ENCODE measurements around the gene TK1.
"Not testable (repeated sequence)": the region's sequence is repeated elsewhere in the genome, so short reads cannot be mapped to it uniquely, and the experiment has no call there.

The TK1 gene

DNA sequence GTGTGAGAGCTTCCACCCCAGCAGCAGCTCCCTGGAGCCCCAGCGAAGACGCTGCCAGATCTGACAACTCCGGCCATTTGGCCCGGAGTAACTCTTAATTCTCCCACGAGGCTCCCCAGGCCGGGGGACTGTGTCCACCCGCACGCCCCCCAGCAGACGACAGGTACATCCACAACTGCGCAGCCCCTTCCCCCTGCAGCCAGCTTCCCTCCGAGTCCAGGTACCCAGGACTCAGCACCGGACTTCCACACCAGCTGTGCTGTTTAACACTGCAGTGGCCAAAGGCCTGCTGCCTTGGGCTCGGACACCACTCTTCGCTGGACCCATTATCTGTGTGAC is 11.2 kb downstream of the TK1 start:
- DNase-seq: no peak

DNA sequence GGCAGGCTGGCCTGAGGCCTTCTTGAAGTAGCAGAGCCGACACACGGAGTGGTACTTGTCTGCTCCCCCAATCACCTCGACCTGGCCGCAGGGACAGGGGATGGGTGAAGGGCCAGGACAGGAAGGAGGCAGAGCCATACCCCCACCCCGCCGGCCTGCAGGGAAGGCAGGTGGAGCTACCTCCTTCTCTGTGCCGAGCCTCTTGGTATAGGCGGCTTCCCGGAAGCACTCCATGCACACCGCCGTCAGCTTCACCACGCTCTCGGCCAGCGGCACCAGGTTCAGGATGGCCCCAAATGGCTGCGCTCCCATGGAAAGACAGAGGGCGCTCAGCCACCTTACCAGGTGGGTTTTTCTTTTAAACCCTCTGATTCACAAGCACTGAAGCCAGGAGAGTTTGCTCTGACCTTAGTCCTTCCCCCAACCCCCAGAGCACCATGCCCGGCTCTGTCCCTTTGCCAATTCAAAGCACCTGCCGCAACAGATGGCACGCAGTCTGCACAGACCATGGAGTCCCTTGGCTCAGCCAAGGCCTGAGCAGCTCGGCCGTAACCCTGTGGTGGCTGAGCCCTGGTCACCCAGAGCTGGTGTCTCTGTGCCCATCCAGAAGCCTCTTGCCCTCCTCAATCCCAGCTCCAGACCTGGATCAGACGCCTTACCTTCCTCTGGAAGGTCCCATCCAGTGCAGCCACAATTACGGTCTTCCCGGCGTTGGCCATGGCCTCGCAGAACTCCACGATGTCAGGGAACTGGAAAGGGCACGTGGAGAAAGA is 11.8 kb downstream of the TK1 start:
- DNase-seq: peak; percentile 97 to 99

DNA sequence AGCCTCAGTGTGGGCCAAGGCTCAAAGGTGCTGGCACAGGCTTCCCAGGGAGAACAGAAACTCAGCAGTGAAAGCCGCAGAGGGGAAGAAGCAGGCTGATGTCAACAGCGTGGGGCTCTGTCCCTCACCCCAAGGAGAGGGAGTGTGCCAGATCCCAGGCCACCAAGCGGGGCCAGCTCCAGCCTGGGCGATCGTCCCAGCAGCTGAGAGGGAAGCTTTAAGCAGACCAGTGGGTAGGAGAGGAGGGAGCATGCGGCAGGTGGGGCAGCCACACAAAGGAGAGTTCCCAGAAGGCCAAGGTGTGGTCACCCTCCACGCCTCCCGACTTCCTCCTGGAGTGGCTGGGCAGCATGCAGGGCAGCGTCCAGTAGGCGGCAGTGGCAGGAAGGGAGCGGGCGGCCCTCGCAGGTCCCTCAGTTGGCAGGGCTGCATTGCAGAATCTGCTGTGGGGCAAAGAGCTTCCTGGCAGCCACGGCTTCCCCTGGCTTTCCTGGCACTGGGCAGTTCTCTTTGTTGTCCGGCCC is 12.4 kb downstream of the TK1 start:
- DNase-seq: no peak

DNA sequence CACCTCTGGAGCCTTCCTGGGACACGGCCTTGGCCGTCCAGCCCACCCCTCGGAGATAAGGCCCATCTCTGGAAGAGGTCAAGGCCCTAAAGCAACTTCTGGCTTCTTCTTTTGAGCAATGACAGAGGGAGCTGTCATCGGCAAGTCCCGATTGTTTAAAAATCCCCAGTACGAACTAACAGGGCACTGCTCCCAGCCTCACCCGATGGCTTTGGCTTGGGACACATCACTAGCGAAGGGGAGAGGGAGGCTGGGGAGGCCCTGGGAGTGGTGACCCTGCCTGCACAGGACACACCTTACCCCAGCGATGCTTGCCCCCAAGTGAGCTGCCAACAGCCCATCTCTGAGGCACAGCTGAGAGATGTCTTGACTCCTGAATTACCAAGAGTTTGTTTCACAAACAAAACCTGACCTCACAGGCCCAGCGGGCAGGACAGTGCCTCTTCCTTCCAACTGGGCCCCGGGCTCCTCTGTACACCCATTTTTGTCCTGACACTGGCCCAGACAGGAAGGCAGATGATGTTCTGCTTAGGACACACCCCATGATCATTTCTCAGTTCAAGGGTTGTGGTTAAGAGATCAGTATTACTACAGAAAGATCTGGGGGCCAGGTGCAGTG is 13.6 kb downstream of the TK1 start:
- no peak for DNase-seq

DNA sequence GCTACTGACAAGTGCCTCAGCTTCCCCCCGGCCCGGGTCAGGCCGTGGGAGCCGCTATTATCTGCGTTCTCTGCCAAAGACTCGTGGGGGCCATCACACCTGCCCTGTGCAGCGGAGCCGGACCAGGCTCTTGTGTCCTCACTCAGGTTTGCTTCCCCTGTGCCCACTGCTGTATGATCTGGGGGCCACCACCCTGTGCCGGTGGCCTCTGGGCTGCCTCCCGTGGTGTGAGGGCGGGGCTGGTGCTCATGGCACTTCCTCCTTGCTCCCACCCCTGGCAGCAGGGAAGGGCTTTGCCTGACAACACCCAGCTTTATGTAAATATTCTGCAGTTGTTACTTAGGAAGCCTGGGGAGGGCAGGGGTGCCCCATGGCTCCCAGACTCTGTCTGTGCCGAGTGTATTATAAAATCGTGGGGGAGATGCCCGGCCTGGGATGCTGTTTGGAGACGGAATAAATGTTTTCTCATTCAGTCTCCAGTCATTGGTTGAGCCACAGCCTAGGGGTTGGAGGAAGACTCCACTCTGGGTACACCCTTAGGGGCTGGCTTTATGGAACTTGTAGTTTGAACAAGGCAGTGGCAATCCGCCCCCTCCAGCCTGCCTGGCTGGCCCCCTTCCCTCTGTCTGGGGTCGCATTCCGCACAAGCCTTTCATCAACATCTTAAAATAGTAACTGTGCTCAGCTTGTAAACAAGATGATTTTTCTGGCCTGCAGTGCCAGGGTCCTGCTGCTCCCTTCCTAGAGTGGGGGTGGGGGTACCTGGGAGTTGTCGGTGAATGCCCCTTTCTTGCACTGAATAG is 14.4 kb downstream of the TK1 start:
- no peak for DNase-seq

DNA sequence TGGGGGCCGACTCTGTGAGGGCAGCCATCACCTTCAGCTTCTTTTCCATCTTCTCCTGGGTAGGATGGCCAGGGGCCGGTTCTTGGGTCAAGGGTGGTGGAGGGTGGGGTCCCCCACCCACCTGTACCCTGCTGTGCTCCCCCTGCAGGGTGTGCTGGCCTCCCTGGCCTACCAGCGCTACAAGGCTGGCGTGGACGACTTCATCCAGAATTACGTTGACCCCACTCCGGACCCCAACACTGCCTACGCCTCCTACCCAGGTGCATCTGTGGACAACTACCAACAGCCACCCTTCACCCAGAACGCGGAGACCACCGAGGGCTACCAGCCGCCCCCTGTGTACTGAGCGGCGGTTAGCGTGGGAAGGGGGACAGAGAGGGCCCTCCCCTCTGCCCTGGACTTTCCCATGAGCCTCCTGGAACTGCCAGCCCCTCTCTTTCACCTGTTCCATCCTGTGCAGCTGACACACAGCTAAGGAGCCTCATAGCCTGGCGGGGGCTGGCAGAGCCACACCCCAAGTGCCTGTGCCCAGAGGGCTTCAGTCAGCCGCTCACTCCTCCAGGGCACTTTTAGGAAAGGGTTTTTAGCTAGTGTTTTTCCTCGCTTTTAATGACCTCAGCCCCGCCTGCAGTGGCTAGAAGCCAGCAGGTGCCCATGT is 15.1 kb downstream of the TK1 start:
- DNase-seq: not testable (repeated sequence)

DNA sequence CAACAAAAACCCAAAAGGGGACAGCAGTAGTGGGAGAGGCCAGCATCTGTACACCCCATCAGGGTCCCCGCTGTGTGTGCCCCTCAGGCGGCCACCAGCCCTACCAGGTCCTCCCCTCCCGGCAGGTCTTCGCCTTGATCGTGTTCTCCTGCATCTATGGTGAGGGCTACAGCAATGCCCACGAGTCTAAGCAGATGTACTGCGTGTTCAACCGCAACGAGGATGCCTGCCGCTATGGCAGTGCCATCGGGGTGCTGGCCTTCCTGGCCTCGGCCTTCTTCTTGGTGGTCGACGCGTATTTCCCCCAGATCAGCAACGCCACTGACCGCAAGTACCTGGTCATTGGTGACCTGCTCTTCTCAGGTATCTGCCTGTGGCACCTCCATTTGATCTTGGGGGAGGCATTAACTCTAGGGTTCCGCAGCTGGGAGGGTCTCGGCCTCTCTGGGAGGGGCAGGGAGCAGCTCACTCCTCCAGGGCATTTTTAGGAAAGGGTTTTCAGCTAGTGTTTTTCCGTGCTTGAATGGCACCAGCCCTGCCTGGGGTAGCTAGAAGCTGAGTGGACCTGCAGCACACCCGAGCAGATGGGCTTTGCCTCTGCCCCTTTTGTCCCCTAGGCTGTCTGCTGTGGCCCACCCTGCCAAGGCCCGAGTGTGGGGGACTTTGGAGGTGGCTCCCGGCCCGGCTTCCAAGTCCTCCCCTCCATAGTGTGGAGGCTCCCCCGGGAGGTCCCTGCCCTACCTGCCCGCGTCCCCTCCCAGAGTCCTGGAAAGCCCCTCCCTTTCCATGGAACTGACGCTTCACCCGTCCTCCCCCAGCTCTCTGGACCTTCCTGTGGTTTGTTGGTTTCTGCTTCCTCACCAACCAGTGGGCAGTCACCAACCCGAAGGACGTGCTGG is 15.9 kb downstream of the TK1 start:
- no peak for DNase-seq

DNA sequence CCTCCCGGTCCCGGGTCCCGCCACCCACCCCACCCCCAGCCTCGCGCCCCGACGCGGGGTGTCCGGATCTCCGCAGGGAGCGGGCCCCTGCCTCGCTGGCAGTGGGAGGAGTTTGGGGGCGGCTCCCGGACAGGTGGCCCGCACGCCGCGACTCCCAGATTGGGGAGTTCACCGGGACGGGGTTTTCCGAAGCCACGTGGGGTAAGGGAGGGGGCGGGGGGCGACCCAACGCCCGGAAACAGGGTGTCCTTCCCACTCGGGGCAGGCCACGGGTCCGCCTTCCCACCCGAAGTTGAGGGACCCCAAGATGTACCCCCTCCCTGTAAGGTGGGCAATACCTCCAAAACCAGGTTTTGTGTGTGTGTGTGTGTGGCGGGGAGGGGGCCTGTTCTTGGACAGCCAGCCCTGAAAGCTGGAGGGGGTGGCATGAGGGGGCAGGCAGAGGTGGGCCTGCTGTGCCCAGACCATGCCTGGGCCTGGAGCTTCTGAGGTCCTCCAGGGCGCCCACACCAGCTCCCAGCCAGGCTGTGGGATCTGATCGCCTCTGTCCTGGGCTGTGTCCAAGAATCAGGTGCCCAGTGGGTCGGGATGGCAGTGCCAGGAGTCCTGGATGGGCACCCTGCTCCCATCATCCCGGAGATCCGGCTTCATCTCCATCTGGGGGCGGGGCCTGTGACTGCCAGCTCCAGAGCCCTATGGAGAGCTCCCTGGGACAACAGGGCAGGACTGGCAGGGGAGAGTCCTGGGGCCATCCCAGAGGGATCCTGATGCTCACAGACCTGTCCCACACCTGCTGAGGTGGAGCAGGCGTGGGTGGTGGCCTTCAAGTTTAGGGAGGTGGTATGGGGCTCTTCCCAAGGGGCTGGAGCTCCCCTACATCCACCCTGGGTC is 17.7 kb downstream of the TK1 start:
- peak; percentile 56 to 66 for DNase-seq

DNA sequence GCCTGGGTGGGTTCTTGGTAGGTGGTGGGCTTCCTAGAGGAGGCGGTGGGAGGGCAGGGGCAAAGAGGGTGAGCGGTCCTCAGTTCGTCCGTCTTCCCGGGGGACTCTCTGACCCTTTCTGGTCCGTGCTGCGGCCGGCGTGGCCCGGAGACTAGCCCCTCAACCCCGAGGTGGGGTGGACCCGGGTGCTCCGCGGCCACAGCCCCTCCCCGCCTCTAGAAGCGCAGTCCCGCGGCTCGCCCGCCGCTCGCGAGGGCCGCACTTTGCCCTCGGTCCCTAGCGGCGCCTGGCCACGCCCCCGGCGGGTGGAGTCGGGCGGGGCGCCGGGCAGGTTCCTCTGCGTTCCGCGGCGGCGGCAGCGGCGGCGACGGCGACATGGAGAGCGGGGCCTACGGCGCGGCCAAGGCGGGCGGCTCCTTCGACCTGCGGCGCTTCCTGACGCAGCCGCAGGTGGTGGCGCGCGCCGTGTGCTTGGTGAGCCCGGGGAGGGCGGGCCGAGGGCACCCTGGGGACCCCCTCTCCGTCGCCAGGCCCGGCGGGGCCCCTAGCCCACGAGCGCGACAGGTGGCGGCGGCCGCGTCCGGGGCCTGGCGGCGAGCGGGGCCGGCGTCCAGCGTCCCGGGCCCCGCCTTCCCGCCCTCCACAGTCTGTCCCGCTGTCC is 18.5 kb downstream of the TK1 start, which contains the start of gene SYNGR2:
SYNGR2 (plus strand) TSS at position 340 of the 661 bp plus-strand sequence; CDS start at position 376, 36 bp downstream.
- peak; percentile 87 to 93 for DNase-seq

DNA sequence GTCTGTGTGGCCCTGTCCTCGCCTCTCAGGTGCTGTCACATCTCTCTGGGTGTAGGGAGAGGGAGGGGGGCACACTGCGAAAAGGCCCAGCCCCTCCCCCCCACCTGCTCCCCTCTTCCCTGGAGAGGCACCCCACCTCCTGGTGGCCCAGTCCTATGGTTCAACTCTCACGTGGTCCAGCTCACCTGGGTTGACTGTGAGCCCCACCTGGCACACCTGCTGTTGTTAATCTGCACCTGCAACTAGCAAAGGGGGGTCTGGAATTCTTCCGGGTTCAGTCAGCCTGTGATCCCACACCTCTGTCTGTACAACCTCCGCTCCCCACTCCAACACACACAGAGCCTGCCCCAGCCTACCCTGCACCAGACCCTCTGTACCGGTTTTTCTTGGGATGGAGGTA is 20.4 kb downstream of the TK1 start:
- DNase-seq: no peak

DNA sequence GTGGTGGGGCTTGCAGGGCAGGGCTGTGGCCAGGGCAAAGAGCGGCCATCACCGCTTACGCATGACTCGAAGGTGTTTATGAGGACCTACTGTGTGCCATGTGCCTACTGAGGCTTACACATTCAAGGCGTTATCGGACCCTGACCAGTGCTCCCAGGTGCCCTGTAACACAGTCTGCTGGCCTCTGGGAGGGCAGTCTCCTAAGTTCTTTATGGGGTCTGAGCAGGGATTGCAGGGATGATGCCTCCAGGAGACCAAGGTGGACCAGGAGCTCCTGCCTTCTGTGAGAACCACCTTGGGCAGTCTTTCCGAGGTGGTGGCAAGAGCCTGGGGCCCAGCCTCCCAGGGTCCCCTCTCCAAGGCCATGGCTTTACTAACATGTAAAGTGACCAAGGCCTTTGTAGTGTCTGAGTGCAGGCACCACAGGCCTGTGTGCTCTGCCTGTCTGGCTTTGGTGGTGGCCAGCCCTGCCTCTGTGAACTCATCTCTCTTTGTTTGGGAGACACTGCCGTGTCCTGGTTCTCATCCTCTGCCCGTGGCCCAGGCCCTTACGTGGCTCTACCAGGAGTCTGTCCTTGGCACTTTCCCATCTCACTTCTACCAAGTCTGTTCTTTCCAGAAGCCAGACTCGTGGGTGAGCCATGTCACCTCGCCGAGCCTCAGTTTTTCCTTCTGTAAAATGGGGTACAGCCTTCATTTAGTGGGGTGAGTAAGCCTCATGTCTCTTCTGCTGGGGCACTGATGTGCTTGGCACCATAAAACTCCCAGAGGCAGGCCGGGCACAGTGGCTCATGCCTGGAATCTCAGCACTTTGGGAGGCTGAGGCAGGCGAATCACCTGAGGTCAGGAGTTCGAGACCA is 21.9 kb downstream of the TK1 start:
- DNase-seq: no peak

DNA sequence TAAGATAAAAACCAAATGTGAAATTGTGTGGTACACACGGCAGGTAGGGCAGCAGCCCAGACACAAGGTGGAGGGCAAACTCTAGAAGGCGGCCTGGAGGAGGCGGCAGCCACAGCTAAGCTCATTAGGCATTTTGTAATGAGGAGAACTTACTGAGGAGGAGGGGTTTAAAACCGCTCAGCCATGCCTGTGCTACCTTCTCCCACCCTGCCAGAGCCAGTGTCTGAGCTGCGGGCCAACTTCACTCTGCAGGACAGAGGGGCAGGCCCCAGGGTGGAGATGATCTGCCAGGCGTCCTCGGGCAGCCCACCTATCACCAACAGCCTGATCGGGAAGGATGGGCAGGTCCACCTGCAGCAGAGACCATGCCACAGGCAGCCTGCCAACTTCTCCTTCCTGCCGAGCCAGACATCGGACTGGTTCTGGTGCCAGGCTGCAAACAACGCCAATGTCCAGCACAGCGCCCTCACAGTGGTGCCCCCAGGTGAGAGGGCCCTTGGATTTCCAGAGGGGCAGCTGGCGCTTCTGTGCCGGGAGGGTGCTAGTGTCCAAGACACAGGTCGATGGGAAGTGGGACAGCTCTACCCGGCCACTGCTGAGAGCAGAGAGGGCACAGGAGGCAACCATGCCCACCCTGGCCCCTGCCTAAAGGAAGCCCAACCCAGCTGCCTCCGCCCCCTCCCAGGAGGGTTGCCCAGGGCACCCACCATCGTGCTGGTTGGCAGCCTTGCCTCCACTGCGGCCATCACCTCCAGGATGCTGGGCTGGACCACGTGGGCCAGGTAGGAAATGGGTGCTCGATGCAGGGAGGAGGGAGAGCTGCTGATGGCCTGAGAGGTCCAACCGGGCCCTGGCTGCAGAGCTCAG is 22.7 kb downstream of the TK1 start:
- no peak for DNase-seq

DNA sequence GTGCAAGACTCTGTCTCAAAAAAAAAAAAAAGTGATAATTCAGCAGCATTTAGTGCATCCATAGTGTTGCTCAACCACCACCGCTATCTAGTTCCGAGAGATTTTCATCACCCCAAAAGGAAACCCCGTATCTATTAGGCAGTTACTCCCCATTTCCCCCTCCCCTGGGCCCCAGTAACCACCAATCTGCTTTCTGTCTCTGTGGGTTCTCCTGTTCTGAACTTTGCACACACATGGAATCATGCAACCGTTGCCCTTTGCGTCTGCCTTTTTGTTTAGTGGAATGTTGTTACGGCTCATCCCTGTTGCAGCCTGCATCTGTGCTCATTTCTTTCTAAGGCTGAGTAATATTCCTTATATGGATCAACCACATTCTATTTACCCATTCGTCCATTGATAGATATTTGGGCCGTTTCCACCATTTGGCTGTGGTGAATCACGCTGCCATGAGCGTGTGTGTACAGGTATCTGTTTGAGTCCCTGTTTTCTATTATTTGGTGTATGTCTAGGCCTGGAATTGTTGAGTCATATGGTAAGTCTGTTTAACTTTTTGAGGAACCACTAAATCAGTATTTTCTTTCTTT is 27.2 kb downstream of the TK1 start:
- no peak for DNase-seq

DNA sequence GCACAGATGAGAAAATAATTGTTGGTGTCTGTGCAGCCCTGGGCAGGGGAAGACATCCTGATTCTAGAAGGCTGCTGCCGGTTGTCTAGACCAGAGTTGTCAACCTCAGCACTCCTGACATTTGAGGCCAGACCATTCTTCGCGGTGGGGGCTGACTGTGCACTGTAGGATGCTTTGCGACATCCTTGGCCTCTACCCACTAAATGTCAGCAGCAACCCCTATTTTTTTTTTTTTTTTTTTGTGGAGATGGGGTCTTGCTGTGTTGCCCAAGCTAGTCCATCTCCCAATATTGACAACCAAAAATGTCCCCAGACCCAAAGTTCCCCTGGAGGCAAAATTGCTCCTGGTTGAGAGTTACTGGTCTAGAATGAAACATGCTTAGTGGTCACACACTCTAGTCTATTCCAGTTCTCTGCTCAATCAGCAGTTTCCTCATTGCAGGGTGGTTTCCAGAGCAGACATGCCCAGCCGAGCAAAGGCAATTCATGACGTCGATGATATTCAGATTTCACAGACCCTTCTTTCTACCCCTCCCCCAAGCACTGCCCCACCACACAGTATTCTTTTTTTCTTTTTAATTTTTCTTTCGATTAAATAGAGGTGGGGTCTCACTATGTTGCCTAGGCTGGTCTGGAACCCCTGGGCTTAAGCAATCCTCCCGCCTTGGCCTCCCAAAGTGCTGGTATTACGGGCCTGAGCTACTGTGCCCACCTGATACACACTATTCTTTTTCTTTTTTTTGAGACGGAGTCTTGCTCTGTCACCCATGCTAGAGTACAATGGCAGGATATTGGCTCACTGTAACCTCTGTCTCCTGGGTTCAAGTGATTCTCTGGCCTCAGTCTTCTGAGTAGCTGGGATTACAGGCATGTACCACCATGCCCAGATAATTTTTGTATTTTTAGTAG is 31.7 kb downstream of the TK1 start:
- DNase-seq: no peak

DNA sequence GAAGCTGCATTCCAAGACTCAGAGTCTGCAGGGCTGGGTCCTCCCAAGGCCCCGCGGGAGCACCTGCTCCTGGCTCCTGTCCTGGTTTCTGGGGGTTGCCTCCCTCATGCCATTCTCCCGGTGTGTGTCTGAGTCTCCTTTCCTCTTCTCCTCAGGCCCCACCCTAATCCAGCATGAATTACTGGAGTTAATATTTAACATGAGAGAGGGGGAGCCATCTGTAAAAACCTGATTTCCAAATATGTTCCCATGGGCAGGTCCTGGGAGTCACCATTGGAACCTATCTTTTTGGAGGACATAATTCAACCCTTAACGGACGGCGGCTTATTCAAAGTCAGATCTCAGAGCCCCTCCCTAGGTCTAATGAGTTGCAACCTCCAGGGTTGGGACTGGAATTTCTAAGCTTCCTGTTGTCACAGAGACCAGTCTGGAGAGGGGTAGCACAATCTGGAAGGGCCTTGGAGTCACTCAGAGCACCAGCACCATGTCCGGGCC is 35.3 kb downstream of the TK1 start:
- no peak for DNase-seq

DNA sequence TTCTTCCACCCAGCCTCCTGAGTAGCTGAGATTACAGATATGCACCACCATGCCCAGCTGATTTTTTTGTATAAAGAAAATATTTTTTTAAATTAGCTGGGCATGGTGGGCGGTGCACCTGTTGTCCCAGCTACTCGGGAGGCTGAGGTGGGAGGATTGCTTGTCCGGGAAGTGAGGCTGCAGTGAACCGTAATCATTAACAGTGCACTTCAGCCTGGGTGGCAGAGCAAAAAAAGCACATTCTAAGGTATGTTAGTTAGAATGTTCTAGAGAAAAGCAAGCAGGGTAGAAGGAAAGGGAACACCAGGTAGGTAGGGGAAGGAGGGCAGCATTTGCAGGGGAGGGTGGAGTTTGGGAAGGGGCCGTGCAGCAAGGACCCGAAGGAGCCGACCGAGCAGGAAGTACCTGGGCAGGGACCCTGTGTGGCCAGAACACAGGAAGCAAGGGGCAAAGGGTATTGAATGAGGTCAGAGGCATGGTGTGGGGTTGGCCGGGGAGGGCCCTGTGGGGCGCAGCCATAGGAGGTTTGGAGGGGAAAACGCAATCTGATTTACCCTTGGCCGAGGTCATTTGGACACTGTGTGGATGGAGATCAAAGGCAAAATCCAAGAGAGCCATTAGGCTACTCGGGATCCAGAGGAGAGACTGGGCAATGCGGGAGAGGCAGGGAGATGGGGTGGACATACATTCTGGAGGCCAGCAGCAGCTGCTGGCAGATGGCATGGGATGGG is 38.4 kb downstream of the TK1 start:
- DNase-seq: no peak

Measured in NCI-H524 (cell line).